Right cardiac atrium (tissue), 5 donors: Measurements from ENCODE around the gene TLL2. TPM values are rescaled to one million over a fixed set of nuclear protein-coding genes. Genes with fewer than 3 reads are reported as not detected.

Experiments
- ATAC-seq, 2 donors: fragments of 200-7000 bp; cut with Tn5 transposase; one replicate each; pipeline versions ENCODE4 v1.8.0 to v1.9.1; 2020; ENCODE audit warnings: moderate library complexity in 2 of 2, mild to moderate bottlenecking in 1 of 2
- DNase-seq, 3 donors: peaks; one replicate each; pipeline ENCODE4 v3.0.0-alpha.2; 2020
- H3K27ac ChIP-seq: one replicate; pipeline ENCODE4 v1.5.1; 2013; ENCODE audit warnings: mild to moderate bottlenecking, low read length, control low read depth, moderate library complexity
- H3K27me3 ChIP-seq: one replicate; pipeline ENCODE4 v1.6.1; 2013; ENCODE audit not compliant: control insufficient read depth, insufficient read depth
- H3K4me1 ChIP-seq: one replicate; pipeline ENCODE4 v1.6.1; 2013; ENCODE audit warnings: low read length; ENCODE audit not compliant: control insufficient read depth, insufficient read depth
- H3K4me3 ChIP-seq: one replicate; pipeline ENCODE4 v1.5.1; 2013; ENCODE audit warnings: low read length, control low read depth
- H3K9me3 ChIP-seq: one replicate; pipeline ENCODE4 v1.6.1; 2013; ENCODE audit warnings: low read length; ENCODE audit not compliant: control insufficient read depth
- WGBS: extraction: QIAGEN DNeasy Blood & Tissue Kit; methylation state at CpG from one replicate; pipeline ENCODE4 v1.1.7; 2013; 5-methylcytosine and 5-hydroxymethylcytosine counted together
- intact Hi-C, 4 donors: fragments of 100-400 bp; cut with DNase I; formaldehyde crosslinking; loops; one replicate each; pipeline versions ENCODE4 v1.11.0 to v1.14.0; 2022 to 2023
- polyA plus RNA-seq: library from polyadenylated mRNA; stranded (reverse); fragments of 200-250 nt; gene quantifications from one replicate; pipeline ENCODE4 v1.2.3, GENCODE V29; 2013
- total RNA-seq, 4 donors: library from RNA; stranded (reverse); fragmentation: NEBNext Ultra II Directional; extraction: Animal tissue kit (Norgen Biotek cat#: 25700); gene quantifications; one replicate each; pipeline ENCODE4 v1.2.1, GENCODE V29; 2021
- donor health status: healthy with polysubstance abuse.
- donor health status: DM: no; HTN: yes; CAD: no.
- donor health status: DM: no; HTN: no; CAD: no.
- donor health status: DM: no; HTN: yes; CAD: no; lungs with severe emphysema.
- donor health status: DM: yes; HTN: yes; CAD: no.

The TLL2 gene
- total and polyA plus RNA-seq, 5 donors: 1.4 to 5.2 (median 1.9) TPM

DNA sequence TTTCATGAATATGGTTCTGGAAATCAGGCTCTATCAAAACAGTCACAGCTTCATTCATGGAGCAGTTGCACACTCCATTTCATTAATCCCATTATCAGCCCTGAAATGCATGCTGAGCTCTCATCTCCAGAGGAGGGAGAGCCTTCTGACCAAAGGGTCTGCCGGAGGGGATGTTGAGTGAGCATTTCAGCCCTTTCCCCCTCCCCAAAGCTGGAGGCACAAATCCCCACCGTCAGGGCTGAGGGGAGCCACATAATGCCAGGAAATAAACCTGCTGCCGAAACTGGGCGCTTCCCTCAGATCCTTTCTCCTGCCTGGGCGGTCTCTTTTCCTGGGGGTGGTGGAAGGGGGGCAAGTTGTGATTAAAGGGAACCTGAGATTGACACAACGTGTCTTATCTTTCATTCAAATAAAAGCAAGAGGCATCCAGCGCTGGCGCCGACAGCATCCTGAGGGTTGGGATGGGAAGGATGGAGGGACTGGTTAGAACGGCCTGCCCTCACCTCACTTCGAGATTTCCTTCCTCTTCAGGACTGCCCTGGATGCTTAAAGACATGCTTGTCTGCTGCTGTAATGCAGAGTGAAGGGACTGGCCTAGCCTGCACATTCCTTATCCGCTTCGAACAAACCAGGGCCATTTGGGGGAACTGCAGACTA is 71.6 kb downstream of the TLL2 start:
- Histone ChIP-seq H3K4me3 (no peak overlapping the region), H3K27ac (no peak overlapping the region), H3K9me3 (no peaks in the 10 kb centered on the region), H3K4me1 (peaks cover 3% of the 10 kb centered on the region), H3K27me3 (no peaks in the 10 kb centered on the region)
- no peak for ATAC-seq
- 54% methylated on average over 13 of the region's 13 CpGs for WGBS
- DNase-seq: no peak
- intact Hi-C loops: no loop called here

DNA sequence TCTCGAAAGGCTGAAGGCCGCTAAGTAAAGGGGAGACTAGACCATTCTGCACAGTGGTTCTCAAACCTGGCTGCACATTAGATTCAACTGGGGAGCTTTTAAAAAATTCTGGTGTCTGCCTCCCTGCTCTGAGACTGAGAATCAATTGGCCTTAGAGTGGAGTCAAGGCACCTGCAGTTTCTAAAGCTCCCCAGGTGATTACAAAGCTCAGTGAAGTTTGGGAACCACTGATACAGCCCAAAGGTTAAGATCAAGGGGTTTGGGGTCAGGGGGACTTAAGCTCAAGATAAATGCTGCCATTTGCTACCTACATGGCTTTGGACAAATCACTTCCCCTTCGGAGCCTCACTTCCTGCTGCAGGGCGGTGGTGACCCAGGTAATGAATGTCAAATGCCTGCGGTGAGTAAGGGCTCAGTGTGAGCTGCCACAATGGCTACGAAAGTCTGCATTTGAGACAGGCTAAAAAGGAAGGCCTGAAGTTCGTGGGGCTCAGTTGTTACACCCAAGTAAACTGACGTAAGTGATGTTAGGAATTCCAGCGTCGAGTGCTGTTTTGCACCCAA is 72.3 kb downstream of the TLL2 start:
- no peak for ATAC-seq
- no peaks in the 10 kb centered on the region for H3K9me3 ChIP-seq
- H3K27me3 ChIP-seq: no peaks in the 10 kb centered on the region
- no peak for DNase-seq
- H3K4me1 ChIP-seq: peaks cover 3% of the 10 kb centered on the region
- H3K4me3 ChIP-seq: no peak overlapping the region
- intact Hi-C loops: no loop called here
- H3K27ac ChIP-seq: no peak overlapping the region
- WGBS: 69% methylated on average over 10 of the region's 10 CpGs

DNA sequence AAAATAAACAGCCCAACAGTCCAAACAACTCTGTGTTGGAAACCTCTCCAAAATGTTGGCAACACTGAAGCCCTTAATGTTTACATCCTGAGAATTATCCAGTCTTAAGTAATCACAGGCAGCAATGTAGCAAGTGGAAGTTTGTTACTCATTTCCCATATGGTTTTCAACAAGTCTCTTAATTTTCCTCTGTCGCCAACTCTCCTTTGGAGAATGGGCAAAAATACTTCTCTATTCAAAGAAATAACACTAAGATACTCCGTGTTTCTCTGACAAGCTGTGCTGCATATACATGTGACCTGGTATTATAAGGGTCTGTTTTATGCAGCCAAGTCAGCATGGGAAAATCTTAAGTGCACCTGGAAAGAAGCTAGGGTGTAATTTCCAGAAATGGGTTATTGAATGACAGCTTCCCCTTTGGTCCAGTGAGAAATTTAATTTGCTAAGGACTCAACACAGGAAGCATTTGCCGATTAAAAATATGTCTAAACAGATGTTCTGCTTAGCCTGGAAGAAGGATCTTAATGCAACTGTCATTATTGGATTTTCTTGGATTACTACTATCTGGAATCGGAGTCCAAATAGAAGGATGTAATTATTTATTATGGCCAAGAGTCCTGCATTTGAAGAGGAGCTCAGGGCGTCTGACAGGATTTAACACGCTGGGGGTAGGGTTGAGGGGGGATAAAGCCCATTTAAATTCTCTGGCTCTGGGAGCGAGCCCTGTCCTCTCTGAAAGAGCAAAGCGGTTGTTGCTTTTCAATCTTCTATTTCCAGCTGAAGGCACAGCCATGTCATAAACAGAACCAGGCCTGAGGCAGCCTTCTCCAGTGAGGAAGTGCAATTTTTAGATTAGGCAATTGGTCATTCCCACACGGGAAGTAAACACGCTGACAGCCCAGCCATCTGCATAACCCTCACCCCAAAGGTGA is 73.1 kb downstream of the TLL2 start:
- no peak overlapping the region for H3K4me3 ChIP-seq
- intact Hi-C loops: no loop called here
- no peaks in the 10 kb centered on the region for H3K27me3 ChIP-seq
- ATAC-seq (peak in 1 of 2 donors; percentile 36), DNase-seq (no peak)
- WGBS: 30% methylated on average over 10 of the region's 10 CpGs
- no peaks in the 10 kb centered on the region for H3K9me3 ChIP-seq
- H3K4me1 ChIP-seq: peaks cover 3% of the 10 kb centered on the region
- no peak overlapping the region for H3K27ac ChIP-seq

DNA sequence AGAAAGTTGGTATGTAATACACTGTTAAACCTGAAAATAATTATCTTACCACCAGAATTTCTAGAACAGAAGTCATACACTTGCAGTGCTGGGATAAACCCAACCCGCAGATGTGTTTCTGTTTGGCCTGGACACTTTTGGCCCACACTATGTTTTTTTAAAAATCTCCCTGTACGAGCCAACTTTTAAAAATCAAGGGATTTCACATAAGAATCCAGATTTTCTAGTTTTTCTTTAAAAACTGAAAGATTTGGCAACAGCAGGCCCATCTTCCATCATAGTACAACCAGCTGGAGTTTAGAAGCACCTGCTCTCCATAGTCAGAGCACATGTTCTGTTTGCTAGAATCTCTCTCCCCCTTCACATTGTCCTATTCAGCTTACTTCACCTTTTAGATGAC is 74.0 kb downstream of the TLL2 start:
- H3K9me3 ChIP-seq: no peaks in the 10 kb centered on the region
- H3K4me3 ChIP-seq: no peak overlapping the region
- peaks cover 3% of the 10 kb centered on the region for H3K4me1 ChIP-seq
- H3K27ac ChIP-seq: no peak overlapping the region
- ATAC-seq (peak in 1 of 2 donors; percentile 57), DNase-seq (no peak)
- WGBS: 71% methylated on average over 2 of the region's 2 CpGs
- intact Hi-C loops: no loop called here
- H3K27me3 ChIP-seq: no peaks in the 10 kb centered on the region

DNA sequence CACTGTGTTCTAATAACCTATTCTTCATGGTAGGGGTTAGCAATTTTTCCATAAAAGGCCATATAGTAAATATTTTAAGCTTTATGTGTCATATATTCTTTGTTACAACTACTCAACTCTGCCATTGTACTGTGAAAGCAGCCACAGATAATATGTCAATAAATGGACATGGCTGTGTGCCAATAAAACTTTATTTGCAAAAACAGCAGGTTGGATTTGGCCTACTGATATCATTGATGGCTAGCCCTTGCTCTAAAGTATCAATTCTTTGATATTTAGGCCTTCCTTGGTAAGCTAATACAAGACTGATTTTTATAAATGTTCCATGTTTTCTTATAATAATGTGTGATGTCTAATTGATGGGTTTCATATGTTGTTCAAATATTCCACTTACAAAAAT is 77.7 kb downstream of the TLL2 start:
- Histone ChIP-seq H3K9me3 (no peaks in the 10 kb centered on the region), H3K27me3 (no peaks in the 10 kb centered on the region), H3K4me3 (no peak overlapping the region), H3K4me1 (peaks cover 2% of the 10 kb centered on the region), H3K27ac (no peak overlapping the region)
- DNase-seq: no peak
- intact Hi-C loops: no loop called here
- ATAC-seq: no peak

DNA sequence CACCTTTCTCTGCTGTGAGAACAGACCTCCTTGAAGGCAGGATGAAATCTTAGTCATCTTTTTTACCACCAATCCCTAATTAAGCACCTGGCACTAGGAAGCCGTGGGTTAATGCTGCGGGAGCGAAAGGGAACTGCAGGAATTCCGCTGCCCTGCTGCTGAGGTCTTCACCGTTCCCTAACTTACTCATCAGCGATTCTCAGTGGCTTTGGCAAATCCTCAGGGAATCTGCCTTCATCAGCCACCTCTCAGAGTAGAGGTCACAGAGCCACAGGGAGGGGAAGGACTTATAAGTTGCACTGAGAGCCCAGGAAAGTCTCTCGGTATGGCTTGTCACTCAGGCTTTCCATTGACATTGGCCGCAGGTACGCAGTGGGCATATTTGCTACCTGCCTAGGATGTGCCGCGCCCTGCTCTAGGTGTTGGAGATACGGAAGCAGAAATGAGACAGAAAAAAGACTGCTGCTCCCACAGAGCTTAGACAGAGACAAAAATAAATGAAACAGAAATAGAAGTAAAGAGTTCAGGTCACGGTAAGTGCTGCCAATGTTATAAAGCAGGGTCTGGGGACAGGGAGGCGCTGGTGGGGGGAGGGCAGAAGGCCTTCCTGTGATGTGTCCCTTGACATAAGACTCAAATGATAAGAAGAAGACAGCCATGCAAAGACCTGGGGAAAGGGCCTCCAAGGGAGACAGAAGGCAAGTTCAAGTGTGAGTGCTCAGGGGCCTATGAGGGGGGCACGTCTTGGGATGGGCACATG is 82.3 kb downstream of the TLL2 start:
- Histone ChIP-seq H3K9me3 (no peaks in the 10 kb centered on the region), H3K27ac (no peak overlapping the region), H3K4me3 (no peak overlapping the region), H3K4me1 (no peaks in the 10 kb centered on the region), H3K27me3 (no peaks in the 10 kb centered on the region)
- DNase-seq (no peak), ATAC-seq (no peak)
- intact Hi-C loops: no loop called here
- 68% methylated on average over 15 of the region's 15 CpGs for WGBS

DNA sequence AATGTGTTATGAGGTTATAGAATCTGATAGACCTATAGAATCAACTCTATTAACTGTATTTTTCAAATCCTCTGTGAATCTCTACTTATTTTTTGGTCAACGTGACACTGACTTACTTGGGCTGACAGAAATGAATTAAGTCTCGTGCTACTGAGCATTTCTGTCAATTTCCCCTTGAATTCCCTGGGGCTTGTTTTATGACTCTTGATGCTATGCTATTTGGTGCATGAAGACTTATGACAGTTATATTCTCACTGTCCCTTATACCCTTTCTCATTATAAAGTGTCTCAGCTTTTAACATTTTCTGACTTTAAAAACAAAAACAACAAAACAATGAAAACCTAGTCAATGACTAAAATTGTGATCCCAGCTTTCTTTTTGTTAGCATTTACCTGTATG is 86.4 kb downstream of the TLL2 start:
- no peak for DNase-seq
- intact Hi-C loops: no loop called here
- WGBS: 83% methylated on average over 2 of the region's 2 CpGs
- no peak for ATAC-seq
- no peak overlapping the region for H3K27ac ChIP-seq
- H3K27me3 ChIP-seq: no peaks in the 10 kb centered on the region
- no peaks in the 10 kb centered on the region for H3K4me1 ChIP-seq
- no peaks in the 10 kb centered on the region for H3K9me3 ChIP-seq
- H3K4me3 ChIP-seq: no peak overlapping the region

DNA sequence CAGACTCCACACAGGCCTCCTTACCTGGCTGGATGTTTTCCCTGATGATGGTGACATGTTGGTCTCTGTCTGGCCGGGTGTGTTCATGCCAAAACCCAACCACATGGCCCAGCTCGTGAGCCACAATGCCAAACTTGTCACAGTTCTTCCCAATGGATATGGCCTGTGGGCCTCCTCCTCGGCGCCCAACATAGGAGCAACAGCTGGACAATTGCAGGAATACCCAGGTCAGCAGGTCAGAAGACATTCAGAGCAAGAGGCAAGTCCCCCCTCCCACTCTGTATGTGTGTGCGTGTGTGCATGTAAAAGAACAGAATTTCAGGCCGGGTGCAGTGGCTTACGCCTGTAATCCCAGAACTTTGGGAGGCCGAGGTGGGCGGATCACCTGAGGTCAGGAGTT is 91.2 kb downstream of the TLL2 start:
- ATAC-seq: no peak

DNA sequence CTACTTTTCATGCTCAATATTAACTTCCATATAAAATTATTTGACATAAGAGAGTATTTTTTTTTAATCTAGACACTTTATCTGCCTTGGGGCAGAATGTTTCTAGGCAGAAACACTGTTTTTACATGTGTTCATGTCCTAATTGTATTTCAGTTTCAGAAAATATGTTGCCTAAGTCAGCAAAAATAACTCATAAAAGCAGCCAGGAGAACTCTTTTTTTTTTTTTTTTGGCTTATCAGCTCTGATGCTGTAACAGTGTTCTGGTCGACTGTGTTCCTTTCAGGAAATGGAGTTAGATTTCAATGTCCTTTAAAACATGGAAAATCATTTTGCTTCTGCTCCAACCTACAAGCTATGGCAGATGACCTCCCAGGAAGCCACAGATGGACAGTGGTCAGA is 91.7 kb downstream of the TLL2 start:
- H3K4me1 ChIP-seq: no peaks in the 10 kb centered on the region
- no peak for DNase-seq
- 6% methylated on average over 1 of the region's 1 CpG for whole genome bisulfite sequencing
- H3K4me3 ChIP-seq: no peak overlapping the region
- H3K27ac ChIP-seq: no peak overlapping the region
- H3K9me3 ChIP-seq: no peaks in the 10 kb centered on the region
- peak in 1 of 2 donors; percentile 14 for ATAC-seq
- intact Hi-C loops: no loop called here
- H3K27me3 ChIP-seq: no peaks in the 10 kb centered on the region

More for the DNA sequence above, 91.2 kb downstream of the TLL2 start:
- H3K4me1 ChIP-seq: no peaks in the 10 kb centered on the region
- no peaks in the 10 kb centered on the region for H3K9me3 ChIP-seq
- no peak overlapping the region for H3K27ac ChIP-seq
- no peaks in the 10 kb centered on the region for H3K27me3 ChIP-seq
- no peak for DNase-seq
- no peak overlapping the region for H3K4me3 ChIP-seq
- 87% methylated on average over 9 of the region's 9 CpGs for WGBS
- intact Hi-C loops: no loop called here

DNA sequence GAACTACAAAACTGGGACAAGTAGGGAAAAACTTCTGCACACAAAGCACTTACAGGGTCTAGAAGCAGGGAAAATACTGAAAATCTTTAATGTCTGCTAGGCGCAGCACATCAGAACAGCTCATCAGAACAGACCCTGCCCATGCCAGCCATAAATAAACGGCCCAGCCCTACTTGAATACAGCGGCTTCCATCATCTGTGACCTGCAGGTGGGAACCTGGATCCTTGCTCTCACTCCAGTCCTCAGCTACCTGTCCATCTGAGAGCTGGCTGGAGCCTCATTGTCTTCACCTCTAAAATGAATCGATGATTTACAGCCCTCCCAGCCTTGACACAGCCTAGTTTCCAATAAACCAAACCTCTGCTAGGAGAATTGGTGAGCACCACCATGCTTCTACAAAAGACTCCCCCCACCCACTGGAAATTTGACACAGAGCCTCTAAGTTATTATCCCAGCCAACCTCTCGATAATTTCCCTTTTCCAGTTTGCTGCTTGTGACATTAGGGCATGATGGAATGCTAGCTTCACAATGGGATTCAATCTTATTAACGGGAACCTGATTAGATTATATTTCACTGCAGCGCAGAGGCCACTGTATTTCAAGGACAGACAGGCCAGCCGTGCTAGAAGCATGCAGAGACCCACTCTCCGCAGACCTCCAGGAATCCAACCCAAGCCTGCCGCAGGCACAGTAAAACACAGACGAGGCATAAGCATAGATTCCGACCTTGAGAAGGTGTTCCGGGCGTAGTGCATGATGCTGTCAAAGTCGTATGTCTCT is 93.3 kb downstream of the TLL2 start:
- Histone ChIP-seq H3K27me3 (no peaks in the 10 kb centered on the region), H3K4me3 (no peak overlapping the region), H3K9me3 (no peaks in the 10 kb centered on the region), H3K27ac (no peak overlapping the region), H3K4me1 (no peaks in the 10 kb centered on the region)
- intact Hi-C loops: no loop called here
- ATAC-seq (no peak), DNase-seq (no peak)
- 65% methylated on average over 15 of the region's 15 CpGs for WGBS
